ENCODE measurements around the gene TRIM67.
"Not testable (repeated sequence)": the region's sequence is repeated elsewhere in the genome, so short reads cannot be mapped to it uniquely, and the experiment has no call there.

The TRIM67 gene

DNA sequence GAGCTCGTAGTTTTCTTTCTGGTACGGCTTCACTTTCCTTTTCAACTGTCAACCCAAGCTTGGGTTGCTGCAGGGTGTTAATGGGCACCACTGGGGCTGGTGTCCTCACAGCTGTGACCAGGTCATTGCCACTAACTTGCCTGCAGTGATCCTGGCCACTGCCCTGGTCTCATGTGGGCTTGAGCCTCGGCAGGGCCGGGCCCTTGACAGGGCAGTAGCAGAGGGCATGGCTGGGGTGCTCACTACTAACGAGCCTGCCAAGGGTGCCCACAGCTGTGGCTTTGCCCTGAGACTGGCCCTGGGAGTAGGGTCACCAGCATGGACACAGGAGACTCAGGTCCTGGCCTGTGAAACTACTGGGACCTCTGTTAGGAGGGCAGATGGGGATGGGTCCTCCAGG is 47.7 kb downstream of the TRIM67 start:
- DNase-seq = no peak

DNA sequence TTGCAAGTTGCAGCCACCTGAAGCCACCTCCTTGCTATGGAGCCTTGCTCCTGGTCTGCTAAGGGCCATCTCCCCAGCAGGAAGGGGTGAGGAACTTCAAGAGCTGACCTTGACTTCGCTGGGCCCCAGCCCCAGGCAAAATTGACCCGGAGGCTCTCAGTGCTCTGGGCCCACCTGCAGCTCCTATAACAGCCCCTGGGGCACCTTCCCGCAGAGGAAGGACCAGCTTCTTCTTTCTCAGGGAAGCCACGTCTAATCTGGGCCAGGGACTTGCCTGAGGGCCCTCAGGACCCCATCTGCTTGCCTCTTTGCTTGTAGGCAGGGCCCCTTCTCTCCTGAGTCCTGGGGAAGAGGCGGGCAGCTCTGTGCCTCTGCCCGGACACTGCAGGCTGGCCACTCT is 48.3 kb downstream of the TRIM67 start:
- DNase-seq = no peak

DNA sequence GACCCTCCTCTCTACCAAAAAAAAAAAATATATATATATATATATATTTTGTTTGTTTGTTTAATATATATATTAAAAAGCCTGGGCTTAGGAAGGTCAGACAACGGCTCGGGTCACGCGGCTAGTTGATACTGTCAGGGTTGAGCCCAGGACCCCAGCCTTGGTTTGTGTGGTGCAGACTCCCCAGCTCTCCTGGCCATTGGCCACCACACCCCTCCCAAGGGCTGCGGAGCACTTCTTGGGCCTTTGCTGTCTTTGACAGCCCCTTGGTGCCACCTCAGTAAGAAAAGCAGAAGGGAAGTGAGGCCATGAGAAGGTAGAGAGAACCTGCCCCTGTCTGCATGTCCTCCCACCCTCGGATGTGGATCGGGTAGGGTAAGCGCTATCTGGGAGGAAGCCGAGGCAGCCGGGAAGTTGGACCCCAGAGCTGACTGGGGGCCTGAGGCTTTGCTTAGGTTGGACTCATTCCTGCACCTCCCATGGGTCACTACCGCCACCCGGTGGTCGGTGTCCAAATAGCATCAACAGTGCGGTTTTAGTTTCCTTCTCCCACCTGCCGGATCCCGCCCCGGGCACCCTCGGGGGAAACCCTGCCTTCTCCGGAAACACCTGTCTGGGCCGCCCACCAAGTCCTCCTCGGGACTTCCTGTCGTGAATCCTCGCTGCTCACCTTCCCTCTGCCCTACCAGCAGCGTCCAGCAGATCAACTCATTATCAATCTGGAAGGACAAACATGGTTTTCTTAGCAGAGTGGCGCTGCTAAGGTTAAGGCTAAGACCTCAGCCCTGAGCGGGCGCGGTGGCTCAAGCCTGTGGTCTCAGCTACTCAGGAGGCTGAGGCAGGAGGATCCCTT is 49.4 kb downstream of the TRIM67 start:
- peak; percentile 35 for DNase-seq

GRCh38 chr1:231212301-231212700 is 50.4 kb downstream of the TRIM67 start:
- not testable (repeated sequence) for DNase-seq

- DNase-seq = no peak
These were observed 52.1 kb downstream of the TRIM67 start for GRCh38 chr1:231213831-231214573.

DNA sequence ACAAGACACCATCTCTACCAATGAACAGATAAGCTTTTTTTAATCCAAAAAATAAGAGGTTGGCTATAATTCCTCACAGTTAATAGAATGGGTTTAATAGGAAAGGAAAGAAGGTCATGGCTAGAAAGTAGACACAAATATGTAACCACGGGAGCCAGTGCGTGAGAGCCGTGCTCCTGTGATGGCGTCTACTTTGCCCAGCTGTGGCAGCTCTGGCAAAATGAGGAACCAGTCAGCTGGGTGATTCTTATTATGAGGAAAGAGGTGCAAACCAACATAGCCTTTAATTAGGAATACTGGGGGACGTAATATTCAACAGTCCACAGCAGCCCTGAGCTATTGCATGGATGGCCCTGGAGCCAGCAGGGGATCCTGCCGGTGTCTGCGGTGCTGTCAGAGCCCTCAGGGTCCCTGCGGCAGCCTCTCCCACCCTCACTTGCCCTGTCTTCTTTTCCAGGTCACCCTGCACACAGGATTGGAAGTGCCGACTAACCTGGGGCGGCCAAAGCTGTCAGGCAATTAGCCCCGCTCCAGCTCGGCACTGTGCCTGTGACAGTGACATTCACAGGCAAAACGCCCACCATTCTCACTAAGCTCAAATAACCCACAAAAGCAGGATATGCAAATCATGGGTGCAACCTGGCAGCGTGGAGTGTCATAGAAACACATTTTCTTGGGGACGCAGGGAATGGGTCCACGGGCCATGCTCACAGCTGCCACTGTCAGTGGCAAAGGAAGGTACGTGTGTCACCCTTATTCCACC is 53.2 kb downstream of the TRIM67 start:
- no peak for DNase-seq

GRCh38 chr1:231215681-231216385 is 54.0 kb downstream of the TRIM67 start:
- no peak for DNase-seq

DNA sequence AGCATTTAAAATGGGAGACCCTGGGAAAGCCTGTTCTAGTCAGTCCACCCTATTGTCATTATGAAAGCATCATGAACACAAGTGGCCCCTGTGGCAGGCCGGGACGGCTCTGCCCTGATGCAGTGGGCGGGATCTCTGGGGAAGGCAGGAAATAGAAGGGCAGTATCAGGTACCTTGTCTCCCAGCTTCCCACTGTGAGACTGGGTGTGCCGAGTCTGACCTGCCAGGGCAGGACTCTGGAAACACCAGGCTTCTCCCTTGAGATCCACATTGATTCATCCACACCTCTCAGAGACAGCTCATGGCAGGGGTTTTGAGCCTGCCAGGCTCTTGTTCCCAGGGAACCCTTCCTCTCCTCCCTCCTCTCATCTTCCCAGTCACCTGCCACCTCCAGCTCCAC is 54.6 kb downstream of the TRIM67 start:
- no peak for DNase-seq

DNA sequence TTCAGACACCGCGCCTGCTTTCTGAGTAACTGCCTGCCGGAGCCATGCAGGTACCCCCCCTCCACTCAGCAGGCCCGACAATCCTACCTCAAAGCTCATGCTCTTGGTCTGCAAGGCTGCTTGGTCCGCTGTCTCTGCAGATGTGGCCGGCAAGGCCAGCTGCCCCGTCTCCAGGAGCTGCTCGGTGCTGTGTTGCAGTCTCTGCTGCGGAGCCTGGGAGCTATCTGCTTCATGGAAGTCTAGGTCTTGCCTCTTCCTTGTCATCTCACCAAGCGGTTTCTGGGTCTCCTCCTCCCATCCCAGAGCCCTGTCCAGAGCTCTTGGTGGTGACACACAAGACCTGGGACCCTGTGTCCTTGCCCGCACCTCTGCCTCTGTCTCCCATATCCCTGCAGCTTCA is 55.2 kb downstream of the TRIM67 start:
- DNase-seq = no peak

GRCh38 chr1:231218078-231218477 is 56.2 kb downstream of the TRIM67 start:
- no peak for DNase-seq

- no peak for DNase-seq
These were observed 57.9 kb downstream of the TRIM67 start for GRCh38 chr1:231219422-231220401.

DNA sequence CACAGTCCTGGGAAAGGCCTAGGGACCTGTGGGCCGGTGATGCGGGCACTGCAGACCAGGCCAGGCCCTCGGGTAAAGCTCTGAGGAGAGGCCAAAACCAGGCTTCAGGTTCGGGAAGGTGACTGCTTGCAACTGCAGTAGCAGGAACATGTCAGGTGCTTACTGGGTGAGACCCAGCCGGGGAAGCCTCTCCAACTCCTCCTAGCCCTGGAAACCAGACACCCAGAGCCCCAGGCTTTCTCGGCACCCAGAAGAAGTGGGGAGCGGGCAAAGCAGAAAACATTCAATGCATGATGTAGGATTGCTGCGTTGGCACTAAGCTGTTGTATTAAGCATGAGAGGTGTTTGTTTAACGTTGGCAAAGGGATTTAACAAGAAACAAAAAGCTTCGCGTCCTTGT is 58.9 kb downstream of the TRIM67 start:
- no peak for DNase-seq

DNA sequence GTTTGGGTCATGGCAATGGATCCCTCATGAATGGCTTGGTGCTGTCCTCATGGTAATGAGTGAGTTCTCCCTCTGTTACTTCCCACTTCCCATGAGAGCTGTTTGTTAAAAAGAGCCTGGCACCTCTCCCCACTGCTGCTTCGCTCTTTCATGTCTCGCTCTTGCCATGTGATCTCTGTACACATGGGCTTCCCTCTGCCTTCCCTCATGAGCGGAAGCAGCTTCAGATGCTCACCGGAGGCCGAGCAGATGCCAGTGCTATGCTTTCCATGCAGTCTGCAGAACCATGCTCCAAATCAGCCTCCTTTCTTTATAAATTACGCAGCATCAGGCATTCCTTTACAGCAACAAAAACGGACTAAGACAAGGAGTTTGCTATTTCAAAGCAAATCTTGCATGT is 64.3 kb downstream of the TRIM67 start:
- DNase-seq = no peak

DNA sequence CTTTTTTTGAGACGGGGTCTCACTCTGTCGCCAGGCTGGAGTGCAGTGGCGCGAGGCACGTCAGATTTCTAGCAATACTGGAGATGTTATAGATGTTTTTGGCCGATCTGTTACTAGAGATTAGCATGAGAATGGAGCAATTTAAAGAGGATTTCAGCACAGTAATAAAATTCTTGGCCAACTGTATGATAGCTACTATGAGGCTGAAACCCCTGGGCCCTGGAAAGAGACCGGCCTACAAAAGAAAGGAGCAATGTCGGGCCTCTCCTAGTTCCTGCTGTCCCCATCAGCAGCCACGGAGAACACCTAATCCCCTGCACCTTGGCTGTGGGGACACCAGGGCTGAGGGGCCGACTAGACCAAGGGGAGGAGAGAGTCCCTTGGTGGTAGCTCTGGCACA is 69.7 kb downstream of the TRIM67 start:
- DNase-seq = no peak

- DNase-seq = no peak
These were observed 71.2 kb downstream of the TRIM67 start for GRCh38 chr1:231232870-231233734.

GRCh38 chr1:231233735-231234417 is 72.0 kb downstream of the TRIM67 start:
- no peak for DNase-seq

GRCh38 chr1:231234506-231234905 is 72.6 kb downstream of the TRIM67 start:
- no peak for DNase-seq

DNA sequence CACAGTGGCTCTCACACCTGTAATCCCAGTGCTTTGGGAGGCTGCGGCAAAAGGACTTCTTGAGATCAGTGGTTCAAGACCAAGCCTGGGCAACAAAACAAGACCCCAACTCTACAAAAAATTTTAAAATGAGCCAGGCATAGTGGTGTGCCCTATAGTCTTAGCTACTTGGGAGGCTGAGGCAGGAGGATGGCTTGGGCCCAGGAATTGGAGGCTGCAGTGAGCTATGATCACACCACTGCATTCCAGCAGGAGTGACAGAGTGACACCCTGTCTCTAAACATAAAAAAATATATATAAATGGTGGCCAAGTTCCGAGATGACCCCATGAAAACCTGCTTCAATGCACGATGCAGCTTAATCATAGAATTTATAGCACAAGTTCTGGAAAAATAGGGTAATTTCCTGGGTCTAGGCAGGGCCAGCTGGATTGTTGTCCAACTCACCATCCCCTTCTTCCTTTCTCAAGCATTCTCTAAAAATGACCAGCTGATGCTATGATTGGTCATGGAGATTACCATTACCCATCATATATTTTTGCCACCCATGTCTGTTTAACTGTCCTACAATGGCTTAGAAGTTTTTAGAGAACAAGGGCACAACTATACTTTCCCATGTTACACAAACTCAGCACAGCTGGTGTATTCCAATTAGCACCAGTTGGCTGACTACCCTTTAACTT is 73.8 kb downstream of the TRIM67 start:
- no peak for DNase-seq

DNA sequence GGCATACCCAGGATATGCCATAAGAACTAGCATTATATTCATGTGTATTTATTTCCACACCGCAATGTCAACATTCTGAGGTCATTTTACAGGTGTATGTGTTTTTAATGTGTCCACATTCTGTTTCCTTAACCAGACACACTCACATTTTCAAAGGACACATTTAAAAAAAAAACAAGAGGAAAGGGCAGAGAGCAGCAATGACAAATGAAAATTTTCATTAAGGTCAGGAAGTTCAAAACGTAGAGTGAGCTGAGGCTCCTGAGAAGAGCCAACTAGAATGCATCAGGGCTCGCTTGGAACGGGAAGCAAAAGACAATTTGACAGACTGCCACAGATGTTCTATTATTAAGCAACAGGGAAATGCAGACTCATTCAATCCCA is 74.3 kb downstream of the TRIM67 start:
- DNase-seq = no peak

Data from activated gamma-delta T cell (primary cell).